Spleen (tissue), 7 donors: Measurements from ENCODE around the gene CACNG1.

Experiments used
- POLR2A ChIP-seq, 3 donors: fragments of 450-650 bp; IDR thresholded peaks; one replicate each; pipeline ENCODE4 v1.5.1; 2017; ENCODE audit warnings: antibody characterized with exemption in 3 of 3, mild to moderate bottlenecking in 1 of 3
- TF ChIP-seq, protein P1 (sequence below), 11 experiments: fragments of 200-600 bp in 7 of 11; fragments of 450-650 bp in 4 of 11; sonication (generic) in 4 of 11; IDR thresholded peaks in 8 of 11; conservative IDR thresholded peaks in 3 of 11; 1 replicate in 7 of 11; 2 replicates in 4 of 11; pipeline versions ENCODE4 v1.4.0 to v1.8.0; 2016 to 2021; ENCODE audit warnings: antibody characterized with exemption in 11 of 11, inconsistent platforms in 4 of 11, mild to moderate bottlenecking in 1 of 11
- donor health status: DM: no; HTN: no; CAD: no; lungs with moderate emphysema.
- donor health status: DM: no; HTN: no; CAD: no.
- donor health status: DM: no; HTN: no; CAD: no.

DNA sequence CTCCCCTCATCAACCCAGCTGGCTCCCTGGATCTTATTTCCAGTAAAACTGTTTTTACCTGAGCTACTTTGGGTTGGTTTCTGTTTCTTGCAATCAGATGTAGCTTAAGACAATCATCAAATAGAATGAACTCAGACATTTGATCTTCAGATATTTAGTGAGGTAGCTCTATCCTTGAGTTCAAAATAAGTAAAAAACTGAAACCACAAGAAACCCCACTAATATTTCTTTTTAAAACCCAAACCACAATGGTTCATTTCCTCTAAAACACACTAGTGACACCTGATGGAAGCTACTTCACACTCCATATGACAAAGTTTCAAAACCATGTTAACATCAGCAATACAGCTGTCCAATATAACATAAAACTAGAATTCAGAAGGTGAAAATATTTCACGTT, 37.8 kb downstream of the CACNG1 start:
- TF ChIP-seq, protein P1, sequence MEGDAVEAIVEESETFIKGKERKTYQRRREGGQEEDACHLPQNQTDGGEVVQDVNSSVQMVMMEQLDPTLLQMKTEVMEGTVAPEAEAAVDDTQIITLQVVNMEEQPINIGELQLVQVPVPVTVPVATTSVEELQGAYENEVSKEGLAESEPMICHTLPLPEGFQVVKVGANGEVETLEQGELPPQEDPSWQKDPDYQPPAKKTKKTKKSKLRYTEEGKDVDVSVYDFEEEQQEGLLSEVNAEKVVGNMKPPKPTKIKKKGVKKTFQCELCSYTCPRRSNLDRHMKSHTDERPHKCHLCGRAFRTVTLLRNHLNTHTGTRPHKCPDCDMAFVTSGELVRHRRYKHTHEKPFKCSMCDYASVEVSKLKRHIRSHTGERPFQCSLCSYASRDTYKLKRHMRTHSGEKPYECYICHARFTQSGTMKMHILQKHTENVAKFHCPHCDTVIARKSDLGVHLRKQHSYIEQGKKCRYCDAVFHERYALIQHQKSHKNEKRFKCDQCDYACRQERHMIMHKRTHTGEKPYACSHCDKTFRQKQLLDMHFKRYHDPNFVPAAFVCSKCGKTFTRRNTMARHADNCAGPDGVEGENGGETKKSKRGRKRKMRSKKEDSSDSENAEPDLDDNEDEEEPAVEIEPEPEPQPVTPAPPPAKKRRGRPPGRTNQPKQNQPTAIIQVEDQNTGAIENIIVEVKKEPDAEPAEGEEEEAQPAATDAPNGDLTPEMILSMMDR (IDR thresholded peaks at IDR 0.05 in 8 of 11, conservative IDR thresholded peaks at IDR 0.05 in 3 of 11), result no peak
- no peak for TF ChIP-seq POLR2A (IDR thresholded peaks at IDR 0.05)
